HG02642 (cell line): ENCODE results near the gene ACSL1.
"Not testable (repeated sequence)": the region's sequence is repeated elsewhere in the genome, so short reads cannot be mapped to it uniquely, and the experiment has no call there.

Experiments used
- ATAC-seq: cut with Tn5 transposase; IDR thresholded peaks from one replicate; pipeline ENCODE4 v1.9.1; 2021; ENCODE audit warnings: mild to moderate bottlenecking; ENCODE audit not compliant: unreplicated experiment, poor library complexity

ACSL1 gene

GRCh38 chr4:184793735-184794355 lies 31.9 kb downstream of the ACSL1 start:
- no peak for ATAC-seq

- no peak for ATAC-seq
These were observed 32.7 kb downstream of the ACSL1 start for GRCh38 chr4:184792950-184793555.

GRCh38 chr4:184792334-184792733 lies 33.4 kb downstream of the ACSL1 start:
- no peak for ATAC-seq

GRCh38 chr4:184790826-184791225 lies 34.9 kb downstream of the ACSL1 start:
- no peak for ATAC-seq

GRCh38 chr4:184787766-184788503 lies 37.8 kb downstream of the ACSL1 start:
- ATAC-seq, result no peak

GRCh38 chr4:184785813-184786212 lies 40.0 kb downstream of the ACSL1 start:
- no peak for ATAC-seq

- no peak for ATAC-seq
These were observed 41.0 kb downstream of the ACSL1 start for GRCh38 chr4:184784628-184785257.

GRCh38 chr4:184782731-184783373 lies 42.9 kb downstream of the ACSL1 start:
- no peak for ATAC-seq

- not testable (repeated sequence) for ATAC-seq
These were observed 46.6 kb downstream of the ACSL1 start for GRCh38 chr4:184779160-184779559.

- ATAC-seq, result no peak
These were observed 47.4 kb downstream of the ACSL1 start for GRCh38 chr4:184778325-184778724.

- no peak for ATAC-seq
These were observed 48.9 kb downstream of the ACSL1 start for GRCh38 chr4:184776821-184777220.

GRCh38 chr4:184775854-184776555 lies 49.8 kb downstream of the ACSL1 start:
- no peak for ATAC-seq

GRCh38 chr4:184774152-184774551 lies 51.6 kb downstream of the ACSL1 start:
- no peak for ATAC-seq

GRCh38 chr4:184771416-184771815 lies 54.4 kb downstream of the ACSL1 start:
- no peak for ATAC-seq

- no peak for ATAC-seq
These were observed 56.5 kb downstream of the ACSL1 start for GRCh38 chr4:184769141-184769765.

GRCh38 chr4:184768296-184768695 lies 57.5 kb downstream of the ACSL1 start:
- no peak for ATAC-seq

- ATAC-seq, result no peak
These were observed 59.3 kb downstream of the ACSL1 start for GRCh38 chr4:184766446-184766845.

- no peak for ATAC-seq
These were observed 60.1 kb downstream of the ACSL1 start for GRCh38 chr4:184765473-184766340.

GRCh38 chr4:184764601-184765000 lies 61.2 kb downstream of the ACSL1 start:
- no peak for ATAC-seq
